Keratinocyte (primary cell): ENCODE measurements around the gene RPL6. TPM values are rescaled to one million over a fixed set of nuclear protein-coding genes. Genes with fewer than 3 reads are reported as not detected.

ENCODE experiments used
- DNase-seq: peaks from one replicate; pipeline ENCODE4 v3.0.0-alpha.2; 2011; ENCODE audit warnings: low read depth, missing footprints, low spot score
- FAIRE-seq: peaks from 2 replicates; lab custom pipeline; 2011; peaks lifted over from hg19 to GRCh38; lab: Jason Lieb, UNC
- H2AFZ ChIP-seq: 2 replicates; pipeline ENCODE4 v1.6.0; 2012; ENCODE audit warnings: low read length, control low read depth, inconsistent platforms; ENCODE audit not compliant: control insufficient read depth
- H3K27ac ChIP-seq: 2 replicates; pipeline ENCODE4 v1.5.1; 2011; ENCODE audit warnings: low read length; ENCODE audit not compliant: control insufficient read depth, insufficient read depth
- H3K27me3 ChIP-seq: 3 replicates; pipeline ENCODE4 v1.6.0; 2011; ENCODE audit warnings: low read length; ENCODE audit not compliant: control insufficient read depth, insufficient read depth; ENCODE audit errors: extremely low read depth
- H3K36me3 ChIP-seq, 2 experiments: 2 replicates in 1 of 2; 3 replicates in 1 of 2; pipeline ENCODE4 v1.5.1; 2011; ENCODE audit warnings: low read length in 2 of 2, mild to moderate bottlenecking in 1 of 2; ENCODE audit not compliant: control insufficient read depth in 2 of 2, insufficient read depth in 2 of 2; ENCODE audit errors: extremely low read depth in 1 of 2
- H3K4me1 ChIP-seq: 3 replicates; pipeline ENCODE4 v1.5.1; 2011; ENCODE audit warnings: low read length; ENCODE audit not compliant: control insufficient read depth, insufficient read depth; ENCODE audit errors: extremely low read depth
- H3K4me2 ChIP-seq: 3 replicates; pipeline ENCODE4 v1.6.0; 2011; ENCODE audit warnings: low read depth, low read length; ENCODE audit not compliant: control insufficient read depth, insufficient read depth; ENCODE audit errors: extremely low read depth
- H3K4me3 ChIP-seq, 3 experiments: fragments of 200-600 bp in 1 of 3; sonication (generic) in 1 of 3; 2 replicates in 2 of 3; 3 replicates in 1 of 3; pipeline ENCODE4 v1.5.1; 2011 to 2016; ENCODE audit warnings: low read length in 3 of 3, mild to moderate bottlenecking in 3 of 3, control low read depth in 2 of 3, inconsistent platforms in 1 of 3, low read depth in 1 of 3, mixed read lengths in 1 of 3, mixed run types in 1 of 3, moderate library complexity in 1 of 3; ENCODE audit not compliant: control insufficient read depth in 2 of 3, insufficient read depth in 2 of 3; ENCODE audit errors: extremely low read depth in 1 of 3
- H3K79me2 ChIP-seq: 2 replicates; pipeline ENCODE4 v1.6.0; 2012; ENCODE audit warnings: low read length; ENCODE audit not compliant: control insufficient read depth, insufficient read depth
- H3K9ac ChIP-seq: 3 replicates; pipeline ENCODE4 v1.6.0; 2011; ENCODE audit warnings: low read length; ENCODE audit not compliant: control insufficient read depth, insufficient read depth; ENCODE audit errors: extremely low read depth
- H3K9me1 ChIP-seq: 3 replicates; pipeline ENCODE4 v1.6.0; 2011; ENCODE audit warnings: low read length; ENCODE audit not compliant: control insufficient read depth, insufficient read depth; ENCODE audit errors: extremely low read depth
- H3K9me3 ChIP-seq: 2 replicates; pipeline ENCODE4 v1.5.1; 2012; ENCODE audit warnings: low read depth, low read length; ENCODE audit not compliant: control insufficient read depth
- H4K20me1 ChIP-seq: 3 replicates; pipeline ENCODE4 v1.6.0; 2011; ENCODE audit warnings: low read length; ENCODE audit not compliant: control insufficient read depth, insufficient read depth; ENCODE audit errors: extremely low read depth
- EZH2 ChIP-seq: IDR thresholded peaks from one replicate; pipeline ENCODE4 v1.6.1; 2012; ENCODE audit warnings: inconsistent platforms, mild to moderate bottlenecking, low read length, moderate library complexity
- dilution Hi-C: fragments of 300-500 bp; cut with MboI; formaldehyde crosslinking; loops from one replicate; pipeline ENCODE4 v1.7.0; 2020; ENCODE audit warnings: low sequenced_read_pairs; ENCODE audit not compliant: extremely low pct_ligation_motif_present
- polyA plus RNA-seq, 5 experiments: library from polyadenylated mRNA; depleted of rRNA in 3 of 5; stranded (reverse) in 3 of 5; stranded (forward) in 1 of 5; unstranded in 1 of 5; fragments of >200 nt; gene quantifications; 1 replicate in 1 of 5; 2 replicates in 3 of 5; 3 replicates in 1 of 5; pipeline versions ENCODE4 v1.2.1 to v1.2.3, GENCODE V29; 2011 to 2012; ENCODE audit warnings: missing spikeins in 2 of 5, low read depth in 1 of 5, low replicate concordance in 1 of 5
- TF ChIP-seq, protein P1 (sequence below), 3 experiments: IDR thresholded peaks in 1 of 3; conservative IDR thresholded peaks in 1 of 3; optimal IDR thresholded peaks in 1 of 3; 2 replicates in 2 of 3; 3 replicates in 1 of 3; pipeline versions ENCODE3 to v1.5.1; 2011; ENCODE audit warnings: low read length in 3 of 3, mild to moderate bottlenecking in 3 of 3, moderate library complexity in 2 of 3, control low read depth in 1 of 3, inconsistent platforms in 1 of 3; ENCODE audit not compliant: insufficient read depth in 2 of 3; ENCODE audit errors: extremely low read depth in 1 of 3

Gene RPL6
- polyA plus RNA-seq, 1 donor (not counting 4 experiments of a cell fraction or from before 2014, with no cell fraction given) = 2,338 TPM

DNA sequence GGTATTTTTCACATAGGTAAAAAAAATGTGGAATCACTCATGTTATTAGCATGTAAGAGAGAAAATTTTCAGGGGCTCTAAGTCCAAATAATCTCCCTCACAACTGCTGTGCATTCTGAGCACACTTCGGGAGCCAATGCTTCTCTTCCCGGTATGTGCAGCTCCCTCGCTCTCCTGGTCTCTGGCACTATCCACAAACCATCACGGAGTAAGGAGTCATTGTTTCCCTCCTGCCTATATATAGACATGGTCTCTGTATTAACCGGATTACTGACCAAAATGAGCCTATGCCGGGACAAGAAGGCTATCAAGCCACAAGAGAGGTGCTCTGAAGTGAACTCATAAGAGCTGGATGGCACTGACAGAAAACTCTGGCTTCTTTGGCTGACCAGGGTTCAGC is 40.5 kb downstream of the RPL6 start:
- FAIRE-seq = no peak
- H2AFZ ChIP-seq = no peak overlapping the region
- dilution Hi-C loops = no loop called here
- no peaks in the 10 kb centered on the region for H3K27me3 ChIP-seq
- H3K79me2 ChIP-seq = peaks cover 37% of the 10 kb centered on the region
- H3K4me1 ChIP-seq = no peaks in the 10 kb centered on the region
- H3K36me3 ChIP-seq = no peaks in the 10 kb centered on the region
- no peak overlapping the region for H3K4me2 ChIP-seq
- DNase-seq = no peak
- no peaks in the 10 kb centered on the region for H4K20me1 ChIP-seq
- H3K27ac ChIP-seq = no peak overlapping the region
- no peak overlapping the region for H3K9ac ChIP-seq
- no peak overlapping the region for H3K4me3 ChIP-seq
- TF ChIP-seq, protein P1, sequence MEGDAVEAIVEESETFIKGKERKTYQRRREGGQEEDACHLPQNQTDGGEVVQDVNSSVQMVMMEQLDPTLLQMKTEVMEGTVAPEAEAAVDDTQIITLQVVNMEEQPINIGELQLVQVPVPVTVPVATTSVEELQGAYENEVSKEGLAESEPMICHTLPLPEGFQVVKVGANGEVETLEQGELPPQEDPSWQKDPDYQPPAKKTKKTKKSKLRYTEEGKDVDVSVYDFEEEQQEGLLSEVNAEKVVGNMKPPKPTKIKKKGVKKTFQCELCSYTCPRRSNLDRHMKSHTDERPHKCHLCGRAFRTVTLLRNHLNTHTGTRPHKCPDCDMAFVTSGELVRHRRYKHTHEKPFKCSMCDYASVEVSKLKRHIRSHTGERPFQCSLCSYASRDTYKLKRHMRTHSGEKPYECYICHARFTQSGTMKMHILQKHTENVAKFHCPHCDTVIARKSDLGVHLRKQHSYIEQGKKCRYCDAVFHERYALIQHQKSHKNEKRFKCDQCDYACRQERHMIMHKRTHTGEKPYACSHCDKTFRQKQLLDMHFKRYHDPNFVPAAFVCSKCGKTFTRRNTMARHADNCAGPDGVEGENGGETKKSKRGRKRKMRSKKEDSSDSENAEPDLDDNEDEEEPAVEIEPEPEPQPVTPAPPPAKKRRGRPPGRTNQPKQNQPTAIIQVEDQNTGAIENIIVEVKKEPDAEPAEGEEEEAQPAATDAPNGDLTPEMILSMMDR (optimal IDR thresholded peaks at IDR 0.05 in 1 of 3, IDR thresholded peaks at IDR 0.05 in 1 of 3, conservative IDR thresholded peaks at IDR 0.05 in 1 of 3; ENCODE audit: extremely low read depth in 1 of 3, insufficient read depth in 2 of 3, low read length in 3 of 3) = no peak
- no peak for TF ChIP-seq EZH2
- no peaks in the 10 kb centered on the region for H3K9me1 ChIP-seq
- H3K9me3 ChIP-seq = no peaks in the 10 kb centered on the region

DNA sequence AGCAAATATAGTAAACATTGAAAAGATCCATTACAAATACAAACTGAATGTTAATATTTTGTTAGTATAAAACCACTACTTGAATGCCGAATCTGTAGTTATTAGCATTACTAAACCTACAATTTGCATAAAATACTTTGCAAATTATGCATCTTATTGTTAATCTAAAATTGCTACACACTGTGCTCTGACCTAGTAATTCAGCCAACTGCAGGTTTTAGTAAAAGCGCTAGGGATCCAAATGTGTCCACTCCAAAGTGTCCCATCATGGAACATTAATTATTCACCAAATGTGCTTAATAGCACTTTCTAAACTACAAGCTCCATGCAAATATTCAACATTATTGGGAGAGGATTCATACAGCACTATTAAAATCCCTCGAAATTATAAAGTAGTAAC is 41.4 kb downstream of the RPL6 start:
- DNase-seq (no peak), FAIRE-seq (no peak)
- H3K9ac ChIP-seq = no peak overlapping the region
- H3K9me3 ChIP-seq = no peaks in the 10 kb centered on the region
- no peak overlapping the region for H3K4me2 ChIP-seq
- H2AFZ ChIP-seq = no peak overlapping the region
- H3K9me1 ChIP-seq = no peaks in the 10 kb centered on the region
- no peaks in the 10 kb centered on the region for H3K4me1 ChIP-seq
- H3K27me3 ChIP-seq = no peaks in the 10 kb centered on the region
- no peaks in the 10 kb centered on the region for H4K20me1 ChIP-seq
- no peaks in the 10 kb centered on the region for H3K36me3 ChIP-seq
- dilution Hi-C loops = no loop called here
- peaks cover 35% of the 10 kb centered on the region for H3K79me2 ChIP-seq
- TF ChIP-seq EZH2 = no peak
- TF ChIP-seq, protein P1 (optimal IDR thresholded peaks at IDR 0.05 in 1 of 3, IDR thresholded peaks at IDR 0.05 in 1 of 3, conservative IDR thresholded peaks at IDR 0.05 in 1 of 3; ENCODE audit: extremely low read depth in 1 of 3, insufficient read depth in 2 of 3, low read length in 3 of 3) = no peak
- no peak overlapping the region for H3K27ac ChIP-seq
- H3K4me3 ChIP-seq = no peak overlapping the region
